ENCODE results near the gene NOMO2. TPM values are rescaled to one million over a fixed set of nuclear protein-coding genes. Genes with fewer than 3 reads are reported as not detected.
"Not testable (repeated sequence)": the region's sequence is repeated elsewhere in the genome, so short reads cannot be mapped to it uniquely, and the experiment has no call there.

Gene NOMO2
- total RNA-seq, 1 donor, result 87.0 TPM

DNA sequence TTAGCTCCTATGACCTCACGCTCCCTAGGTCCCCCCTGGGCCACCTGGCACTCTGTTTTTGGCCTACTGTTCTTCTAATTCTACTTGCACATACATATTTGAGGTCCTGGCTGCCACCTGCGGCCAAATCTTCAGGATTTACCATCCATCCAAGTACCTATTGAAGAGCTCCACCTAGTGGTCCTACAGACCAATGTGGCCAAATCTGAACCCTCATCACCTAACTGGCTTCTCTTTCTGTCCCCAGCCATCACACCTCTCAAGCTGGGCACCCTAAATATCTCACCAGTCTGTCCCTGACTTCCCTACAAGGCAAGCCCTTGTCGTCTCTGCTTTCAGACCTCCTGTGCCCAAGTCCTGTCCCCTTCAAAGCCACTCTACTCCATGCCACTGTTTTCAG lies 24.9 kb downstream of the NOMO2 start:
- not testable (repeated sequence) for DNase-seq (ENCODE audit: low read depth); H3K4me3 ChIP-seq (ENCODE audit: low read depth, low read length)

DNA sequence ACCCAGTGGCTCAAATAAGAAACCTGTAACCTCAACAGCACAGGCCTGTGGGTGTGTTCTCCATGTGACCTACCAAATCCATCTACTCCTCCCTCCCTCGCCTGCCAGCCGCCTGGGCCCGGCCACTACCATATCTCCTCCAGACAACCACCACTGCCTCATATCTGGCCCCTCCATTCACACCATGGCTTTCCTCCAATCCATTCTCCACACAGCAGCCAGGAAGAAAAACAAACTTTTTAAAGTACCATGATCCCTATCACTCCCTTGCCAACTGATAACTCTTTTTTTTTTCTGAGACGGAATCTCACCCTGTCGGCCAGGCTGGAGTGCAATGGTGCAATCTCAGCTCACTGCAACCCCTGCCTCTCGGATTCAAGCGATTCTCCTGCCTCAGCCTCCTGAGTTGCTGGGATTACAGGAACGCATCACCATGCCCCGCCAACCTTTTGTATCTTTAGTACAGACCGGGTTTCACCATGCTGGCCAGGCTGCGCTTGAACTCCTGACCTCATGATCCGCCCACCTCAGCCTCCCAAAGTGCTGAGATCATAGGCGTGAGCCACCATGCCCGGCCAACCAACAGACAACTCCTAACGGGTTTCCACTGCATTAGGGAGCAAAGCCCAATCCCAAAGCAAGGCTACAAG lies 26.3 kb downstream of the NOMO2 start:
- not testable (repeated sequence) for H3K4me3 ChIP-seq (ENCODE audit: low read depth, low read length)
- peak; percentile 61 for DNase-seq (ENCODE audit: low read depth)

DNA sequence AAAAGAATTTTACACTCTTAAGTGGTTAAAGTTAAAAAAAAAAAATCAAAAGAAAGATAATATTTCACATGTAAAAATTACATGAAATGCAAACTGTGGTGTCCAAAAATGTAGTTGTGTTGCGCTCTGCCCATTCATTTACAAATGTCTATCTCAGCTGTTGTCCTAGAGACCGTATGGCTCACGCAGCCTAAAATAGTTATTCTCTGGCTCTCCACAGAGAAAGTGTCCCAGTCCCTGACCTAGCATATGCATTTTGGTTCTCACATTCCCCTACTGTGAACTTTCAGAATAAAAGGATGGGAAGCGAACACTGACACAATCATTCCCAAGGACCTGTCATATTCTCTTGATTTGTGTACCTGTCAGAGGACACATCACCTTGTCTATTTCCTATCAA lies 27.6 kb downstream of the NOMO2 start:
- DNase-seq (ENCODE audit: low read depth); H3K4me3 ChIP-seq (ENCODE audit: low read depth, low read length): not testable (repeated sequence)

DNA sequence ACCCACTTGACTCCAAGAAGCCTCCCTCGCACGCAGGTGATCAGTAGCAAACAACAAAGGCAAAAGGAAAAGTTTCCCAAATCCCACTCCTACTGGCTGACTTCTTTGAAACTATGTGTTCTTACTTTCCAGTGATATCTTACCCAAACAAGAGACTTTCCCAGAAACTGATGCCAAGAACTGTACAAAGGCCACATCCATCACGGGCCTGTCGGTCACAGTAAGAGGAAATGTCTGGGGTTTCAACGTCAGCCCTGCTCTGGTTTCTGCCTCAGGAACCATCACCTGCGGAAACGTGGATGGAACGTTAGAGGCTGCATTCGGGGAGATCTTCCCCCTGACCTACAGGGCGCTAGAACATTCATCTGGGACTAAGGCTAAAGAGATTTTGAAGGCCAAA lies 30.6 kb downstream of the NOMO2 start:
- not testable (repeated sequence) for H3K4me3 ChIP-seq (ENCODE audit: low read depth, low read length); DNase-seq (ENCODE audit: low read depth)

DNA sequence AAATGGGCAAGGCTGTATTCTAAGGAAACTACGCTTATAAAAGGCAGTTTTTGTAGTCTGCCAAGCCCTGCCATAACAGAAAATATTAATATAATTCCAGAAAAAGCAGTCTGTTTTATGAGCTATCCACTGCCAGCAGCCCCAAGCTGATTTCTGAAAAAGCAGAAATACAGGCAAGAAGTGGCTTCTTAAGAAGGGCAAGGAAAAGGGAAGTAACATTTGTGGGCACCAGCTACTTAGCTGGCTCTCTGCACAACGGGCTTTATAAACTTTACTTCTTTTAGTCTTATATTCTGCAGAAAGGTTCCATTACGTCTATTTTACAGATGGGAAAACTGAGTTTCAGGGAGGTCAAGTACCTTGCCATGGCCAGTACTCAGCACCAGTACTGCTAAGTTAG lies 31.6 kb downstream of the NOMO2 start:
- not testable (repeated sequence) for DNase-seq (ENCODE audit: low read depth)

DNA sequence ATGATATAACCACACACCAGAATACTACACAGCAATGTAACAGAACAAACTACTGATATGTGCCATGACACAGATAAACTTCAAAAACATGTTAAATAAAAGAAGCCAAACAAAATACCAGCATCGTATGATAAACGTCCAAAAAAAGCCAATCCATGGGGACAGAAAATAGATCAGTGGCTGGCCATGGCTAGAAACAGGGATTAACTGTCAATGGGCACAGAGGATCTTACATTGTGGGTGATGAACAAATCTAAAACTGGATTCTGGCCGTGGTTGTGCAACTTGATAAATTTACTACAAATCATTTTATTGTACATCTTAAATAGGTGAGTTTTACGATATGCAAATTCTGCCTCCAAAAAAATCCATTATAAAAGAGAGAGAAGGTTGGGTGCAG lies 35.4 kb downstream of the NOMO2 start:
- not testable (repeated sequence) for DNase-seq (ENCODE audit: low read depth); H3K4me3 ChIP-seq (ENCODE audit: low read depth, low read length)

More for the DNA sequence above, 31.6 kb downstream of the NOMO2 start:
- not testable (repeated sequence) for H3K4me3 ChIP-seq (ENCODE audit: low read depth, low read length)

DNA sequence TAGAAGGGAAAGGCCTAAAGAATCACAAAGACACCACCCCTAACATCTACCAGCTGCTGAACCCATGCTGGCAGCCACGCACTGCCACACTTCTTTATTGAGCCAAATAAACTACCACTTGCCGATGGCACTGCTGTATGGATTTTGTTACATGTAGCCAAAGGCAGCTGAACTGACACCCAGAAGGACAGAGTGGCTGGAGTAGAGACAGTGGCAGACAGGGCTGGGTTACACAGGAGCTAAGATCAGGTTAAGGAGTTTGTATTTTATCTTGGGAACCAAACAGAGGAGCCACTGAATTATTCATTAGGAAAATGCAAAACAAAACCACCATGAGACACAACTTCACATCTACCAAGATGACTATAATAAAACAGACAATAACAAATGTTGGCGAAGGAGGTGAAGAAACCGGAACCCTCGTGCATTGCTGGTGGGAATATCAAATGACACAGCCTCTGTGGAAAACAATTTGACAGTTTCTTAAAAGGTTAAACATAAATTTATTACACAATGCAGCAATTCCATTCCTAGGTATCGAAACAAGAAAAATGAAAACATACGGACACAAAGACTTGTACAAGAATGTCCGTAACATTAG lies 35.9 kb downstream of the NOMO2 start:
- not testable (repeated sequence) for H3K4me3 ChIP-seq (ENCODE audit: low read depth, low read length); DNase-seq (ENCODE audit: low read depth)

DNA sequence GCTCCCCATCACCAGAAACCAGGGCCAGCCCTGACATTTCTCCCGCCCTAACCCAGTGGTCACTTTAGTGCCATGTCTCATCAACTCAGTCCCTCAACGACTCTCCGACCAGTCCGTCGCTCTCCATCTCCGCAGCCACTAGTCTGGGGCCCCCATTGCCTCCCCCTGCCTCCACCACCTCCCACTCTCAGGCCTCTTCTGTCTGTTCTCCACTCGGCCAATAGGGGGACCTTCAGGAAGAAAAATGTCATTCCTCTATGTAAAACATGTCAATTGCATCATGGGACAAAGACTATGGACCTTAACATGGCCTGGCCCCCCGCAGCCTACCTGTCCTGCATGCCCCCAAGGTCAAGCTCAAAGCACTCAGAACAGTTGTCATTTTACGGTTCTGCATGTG lies 39.3 kb downstream of the NOMO2 start:
- H3K4me3 ChIP-seq (ENCODE audit: low read depth, low read length); DNase-seq (ENCODE audit: low read depth): not testable (repeated sequence)

DNA sequence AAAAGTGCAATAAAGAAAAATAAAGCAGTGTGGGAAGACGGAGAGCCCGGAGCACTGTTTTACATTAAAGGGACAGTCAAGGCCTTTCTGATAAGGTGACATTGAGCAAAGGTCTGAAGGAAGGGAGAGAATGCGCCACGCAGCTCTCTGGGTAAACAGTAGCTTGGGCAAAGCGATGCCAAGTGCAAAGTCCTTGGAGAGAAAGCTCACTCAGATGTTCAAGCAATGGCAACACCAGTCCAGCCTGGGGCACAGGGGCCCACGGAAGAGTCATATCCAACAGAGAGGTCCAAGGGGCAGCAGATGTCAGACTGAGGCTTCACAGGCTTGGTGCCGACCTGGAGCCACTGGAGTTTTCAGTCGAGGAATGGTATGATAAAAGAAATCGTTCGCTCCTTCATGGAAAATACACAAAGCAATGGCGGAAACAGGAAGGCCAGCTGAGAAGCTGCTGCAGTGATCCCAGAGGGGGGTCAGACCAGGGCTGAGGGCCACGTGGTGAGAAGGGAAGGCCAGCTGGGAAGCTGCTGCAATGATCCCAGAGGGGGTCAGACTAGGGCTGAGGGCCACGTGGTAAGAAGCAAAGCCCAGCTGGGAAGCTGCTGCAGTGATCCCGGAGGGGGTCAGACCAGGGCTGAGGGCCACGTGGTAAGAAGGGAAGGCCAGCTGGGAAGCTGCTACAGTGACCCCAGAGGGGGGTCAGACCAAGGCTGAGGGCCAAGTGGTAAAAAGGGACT lies 40.3 kb downstream of the NOMO2 start:
- DNase-seq (ENCODE audit: low read depth); H3K4me3 ChIP-seq (ENCODE audit: low read depth, low read length): not testable (repeated sequence)

DNA sequence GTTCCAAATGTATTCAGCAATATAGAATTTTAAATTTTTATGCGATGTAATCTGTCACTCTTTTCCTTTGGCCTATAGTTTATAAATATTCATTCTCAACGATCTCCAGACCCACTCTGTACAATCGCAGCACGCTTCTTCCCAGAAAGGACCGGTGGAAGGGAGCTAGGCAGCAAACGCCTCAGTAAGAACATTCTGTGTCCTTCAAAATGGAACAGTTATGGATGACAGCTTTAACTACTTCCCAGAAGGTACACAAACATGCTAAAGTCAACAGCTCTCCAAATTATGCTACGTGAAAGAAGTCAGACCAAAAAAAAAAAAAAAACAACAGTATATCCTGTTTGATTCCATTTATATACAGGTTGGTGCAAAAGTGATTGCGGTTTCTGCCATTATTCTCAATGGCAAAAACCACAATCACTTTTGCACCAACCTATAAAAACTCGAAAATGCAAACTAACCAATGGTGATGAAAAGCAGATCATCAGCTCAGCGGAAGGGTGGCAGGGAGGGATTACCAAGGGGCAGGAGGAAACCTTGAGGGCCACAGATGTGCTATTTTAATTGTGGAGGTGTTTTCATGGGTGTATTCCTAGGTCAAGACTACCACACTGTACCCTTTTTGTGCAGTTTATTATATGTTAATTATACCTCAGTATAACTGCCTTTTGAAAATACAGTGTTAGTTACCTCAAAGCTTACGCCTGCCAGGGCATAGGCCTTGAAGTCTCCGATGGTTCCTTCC lies 43.2 kb downstream of the NOMO2 start:
- not testable (repeated sequence) for DNase-seq (ENCODE audit: low read depth); H3K4me3 ChIP-seq (ENCODE audit: low read depth, low read length)

DNA sequence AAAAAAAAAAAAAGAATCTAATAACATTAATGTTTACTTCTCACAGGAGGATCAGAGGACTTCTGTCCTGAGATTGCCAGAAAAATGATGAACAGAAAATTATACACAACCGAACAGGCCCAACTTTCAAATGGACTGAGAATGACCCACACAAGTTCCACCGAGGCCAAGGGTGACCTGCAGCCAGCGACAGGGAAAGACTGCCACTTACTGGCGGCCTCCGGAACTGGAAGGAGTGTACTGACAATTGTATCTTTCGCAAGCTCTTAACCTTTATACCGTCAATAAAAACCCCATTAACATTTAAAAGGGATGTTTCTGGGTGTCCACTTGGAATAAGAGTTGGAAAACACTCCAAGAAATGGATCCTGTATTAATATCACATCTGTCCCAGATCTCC lies 63.5 kb downstream of the NOMO2 start:
- H3K4me3 ChIP-seq (ENCODE audit: low read depth, low read length), result not testable (repeated sequence)

DNA sequence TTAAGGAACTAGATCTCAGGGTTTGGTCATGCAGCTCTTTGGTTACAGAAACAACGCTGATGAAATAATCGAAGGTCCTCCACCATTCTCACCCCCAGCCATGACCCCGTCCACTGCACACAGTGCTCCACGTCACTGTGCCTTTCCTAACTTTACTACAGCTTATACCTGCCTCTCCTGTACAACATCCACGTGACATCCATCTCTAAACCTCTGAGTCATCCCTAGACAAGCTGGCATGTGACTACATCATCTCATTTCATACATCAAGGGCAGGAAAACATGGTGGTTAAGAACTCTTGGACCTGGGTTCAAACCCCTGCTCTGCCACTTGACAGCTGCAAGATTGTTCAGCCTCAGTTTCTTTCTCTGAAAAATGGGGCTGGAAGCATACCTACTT lies 64.9 kb downstream of the NOMO2 start:
- H3K4me3 ChIP-seq (ENCODE audit: low read depth, low read length); DNase-seq (ENCODE audit: low read depth): not testable (repeated sequence)

More for the DNA sequence above, 63.5 kb downstream of the NOMO2 start:
- not testable (repeated sequence) for DNase-seq (ENCODE audit: low read depth)

DNA sequence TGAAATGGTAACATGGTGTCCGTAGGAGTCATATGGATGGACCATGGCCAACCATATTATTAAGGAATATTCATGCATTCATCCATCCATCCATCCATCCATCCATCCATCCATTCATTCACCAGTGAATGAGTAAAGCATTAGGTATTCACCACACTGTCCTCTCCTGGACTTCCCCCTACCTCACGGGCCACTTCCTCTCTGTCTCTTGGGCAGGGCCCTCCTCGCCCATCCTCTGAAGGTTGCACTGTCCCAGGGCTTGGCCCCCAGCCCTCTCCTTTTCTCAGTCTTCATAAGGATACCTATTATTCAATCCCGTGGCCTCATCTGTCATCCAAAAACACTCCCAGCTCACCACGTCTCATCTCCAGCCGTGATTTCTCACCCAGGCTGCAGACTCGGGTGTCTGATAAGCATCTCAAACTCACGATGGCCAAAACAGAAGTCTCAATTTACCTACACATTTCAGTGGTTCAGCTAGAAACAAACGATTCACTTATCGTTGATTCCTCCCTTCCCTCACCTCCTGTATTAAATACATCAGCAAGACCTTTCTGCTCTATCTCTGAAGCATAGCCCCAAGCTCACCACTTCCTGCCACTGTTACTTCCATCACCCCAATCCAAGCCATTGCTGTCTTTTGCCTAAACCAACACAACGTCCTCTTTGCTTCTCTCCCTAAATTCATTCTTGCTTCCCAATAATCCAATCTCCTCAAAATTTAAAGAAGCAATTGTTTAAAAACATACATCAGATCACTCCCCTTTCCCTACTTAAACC lies 69.6 kb downstream of the NOMO2 start:
- DNase-seq (ENCODE audit: low read depth); H3K4me3 ChIP-seq (ENCODE audit: low read depth, low read length): not testable (repeated sequence)

DNA sequence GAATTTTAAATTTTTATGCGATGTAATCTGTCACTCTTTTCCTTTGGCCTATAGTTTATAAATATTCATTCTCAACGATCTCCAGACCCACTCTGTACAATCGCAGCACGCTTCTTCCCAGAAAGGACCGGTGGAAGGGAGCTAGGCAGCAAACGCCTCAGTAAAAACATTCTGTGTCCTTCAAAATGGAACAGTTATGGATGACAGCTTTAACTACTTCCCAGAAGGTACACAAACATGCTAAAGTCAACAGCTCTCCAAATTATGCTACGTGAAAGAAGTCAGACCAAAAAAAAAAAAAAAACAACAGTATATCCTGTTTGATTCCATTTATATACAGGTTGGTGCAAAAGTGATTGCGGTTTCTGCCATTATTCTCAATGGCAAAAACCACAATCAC lies 125.9 kb downstream of the NOMO2 start:
- DNase-seq (ENCODE audit: low read depth); H3K4me3 ChIP-seq (ENCODE audit: low read depth, low read length): not testable (repeated sequence)

DNA sequence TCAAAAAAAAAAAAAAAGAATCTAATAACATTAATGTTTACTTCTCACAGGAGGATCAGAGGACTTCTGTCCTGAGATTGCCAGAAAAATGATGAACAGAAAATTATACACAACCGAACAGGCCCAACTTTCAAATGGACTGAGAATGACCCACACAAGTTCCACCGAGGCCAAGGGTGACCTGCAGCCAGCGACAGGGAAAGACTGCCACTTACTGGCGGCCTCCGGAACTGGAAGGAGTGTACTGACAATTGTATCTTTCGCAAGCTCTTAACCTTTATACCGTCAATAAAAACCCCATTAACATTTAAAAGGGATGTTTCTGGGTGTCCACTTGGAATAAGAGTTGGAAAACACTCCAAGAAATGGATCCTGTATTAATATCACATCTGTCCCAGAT lies 146.1 kb downstream of the NOMO2 start:
- not testable (repeated sequence) for DNase-seq (ENCODE audit: low read depth); H3K4me3 ChIP-seq (ENCODE audit: low read depth, low read length)

DNA sequence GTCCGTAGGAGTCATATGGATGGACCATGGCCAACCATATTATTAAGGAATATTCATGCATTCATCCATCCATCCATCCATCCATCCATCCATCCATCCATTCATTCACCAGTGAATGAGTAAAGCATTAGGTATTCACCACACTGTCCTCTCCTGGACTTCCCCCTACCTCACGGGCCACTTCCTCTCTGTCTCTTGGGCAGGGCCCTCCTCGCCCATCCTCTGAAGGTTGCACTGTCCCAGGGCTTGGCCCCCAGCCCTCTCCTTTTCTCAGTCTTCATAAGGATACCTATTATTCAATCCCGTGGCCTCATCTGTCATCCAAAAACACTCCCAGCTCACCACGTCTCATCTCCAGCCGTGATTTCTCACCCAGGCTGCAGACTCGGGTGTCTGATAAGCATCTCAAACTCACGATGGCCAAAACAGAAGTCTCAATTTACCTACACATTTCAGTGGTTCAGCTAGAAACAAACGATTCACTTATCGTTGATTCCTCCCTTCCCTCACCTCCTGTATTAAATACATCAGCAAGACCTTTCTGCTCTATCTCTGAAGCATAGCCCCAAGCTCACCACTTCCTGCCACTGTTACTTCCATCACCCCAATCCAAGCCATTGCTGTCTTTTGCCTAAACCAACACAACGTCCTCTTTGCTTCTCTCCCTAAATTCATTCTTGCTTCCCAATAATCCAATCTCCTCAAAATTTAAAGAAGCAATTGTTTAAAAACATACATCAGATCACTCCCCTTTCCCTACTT lies 152.2 kb downstream of the NOMO2 start:
- DNase-seq (ENCODE audit: low read depth); H3K4me3 ChIP-seq (ENCODE audit: low read depth, low read length): not testable (repeated sequence)

DNA sequence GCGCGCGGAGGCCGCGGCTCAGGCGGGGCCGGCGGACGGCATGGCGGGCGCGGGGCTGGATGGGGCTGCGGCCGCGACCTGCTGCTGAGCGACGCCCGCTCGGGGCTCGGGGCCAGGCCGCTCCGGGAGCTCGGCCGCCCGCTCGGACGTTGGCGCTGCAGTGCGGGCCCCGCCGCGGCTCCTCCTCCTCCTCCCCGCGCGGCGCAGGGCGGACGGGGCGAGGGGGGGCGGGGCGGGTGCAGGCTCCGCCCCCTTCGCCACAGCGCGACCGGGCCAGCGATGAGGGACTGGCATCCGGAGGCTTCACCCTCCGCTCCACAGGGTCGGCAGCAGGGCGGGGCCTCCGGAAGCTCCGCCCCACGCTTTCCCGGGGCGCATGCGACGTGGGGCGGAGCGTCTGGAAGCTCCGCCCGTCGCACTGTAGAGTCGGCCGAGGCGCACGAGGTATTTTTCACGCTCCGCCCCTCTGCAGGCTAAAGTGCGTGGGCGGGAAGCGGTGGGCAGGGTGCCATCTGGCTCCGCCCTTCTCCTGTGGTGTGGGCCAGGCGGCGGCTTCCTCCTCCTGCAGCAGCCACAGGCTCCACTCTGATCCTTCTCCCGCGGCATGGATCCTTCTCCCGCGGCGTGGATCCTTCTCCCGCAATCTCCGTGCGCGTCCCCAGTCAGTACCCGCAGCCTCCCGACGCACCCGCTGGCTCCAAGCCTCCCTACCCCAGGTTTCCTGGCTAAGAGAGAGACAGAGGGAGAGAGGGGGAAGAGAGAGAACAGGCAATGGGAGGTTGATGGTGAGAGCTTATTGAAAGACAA lies 159.8 kb downstream of the NOMO2 start:
- DNase-seq (ENCODE audit: low read depth); H3K4me3 ChIP-seq (ENCODE audit: low read depth, low read length): not testable (repeated sequence)
